GM12891 (cell line): ENCODE measurements around the gene LNPEP.

ENCODE experiments used
- PAX5 ChIP-seq: IDR thresholded peaks from 2 replicates; pipeline ENCODE4 v1.6.1; 2011; ENCODE audit warnings: low read length, moderate library complexity, mild to moderate bottlenecking; ENCODE audit not compliant: insufficient read depth, severe bottlenecking
- POLR2A ChIP-seq: IDR thresholded peaks from 2 replicates; pipeline ENCODE4 v1.6.1; 2011; ENCODE audit warnings: low read depth, low read length, control low read depth
- POLR2AphosphoS5 ChIP-seq: IDR thresholded peaks from 2 replicates; pipeline ENCODE4 v1.6.1; 2011; ENCODE audit warnings: low read depth, low read length, control low read depth
- POU2F2 ChIP-seq: IDR thresholded peaks from 2 replicates; pipeline ENCODE4 v1.6.1; 2011; ENCODE audit warnings: low read depth, mild to moderate bottlenecking, control low read depth, low read length, moderate library complexity
- SPI1 ChIP-seq: IDR thresholded peaks from 2 replicates; pipeline ENCODE4 v1.6.1; 2011; ENCODE audit warnings: low read depth, low read length, control low read depth
- TAF1 ChIP-seq: IDR thresholded peaks from 2 replicates; pipeline ENCODE4 v1.6.1; 2011; ENCODE audit warnings: low read depth, low read length, control low read depth

GRCh38 chr5:96994493-96994892, 58.6 kb downstream of the LNPEP start:
- no peak for TF ChIP-seq POLR2AphosphoS5
- no peak for TF ChIP-seq POLR2A
- TF ChIP-seq SPI1 = no peak
- TF ChIP-seq PAX5 = no peak
- no peak for TF ChIP-seq TAF1
- no peak for TF ChIP-seq POU2F2
